Measurements from ENCODE around the gene MRPL2. TPM values are rescaled to one million over a fixed set of nuclear protein-coding genes. Genes with fewer than 3 reads are reported as not detected.

The MRPL2 gene
- total RNA-seq, 1 donor from 2014 or later, result 55.2 TPM

DNA sequence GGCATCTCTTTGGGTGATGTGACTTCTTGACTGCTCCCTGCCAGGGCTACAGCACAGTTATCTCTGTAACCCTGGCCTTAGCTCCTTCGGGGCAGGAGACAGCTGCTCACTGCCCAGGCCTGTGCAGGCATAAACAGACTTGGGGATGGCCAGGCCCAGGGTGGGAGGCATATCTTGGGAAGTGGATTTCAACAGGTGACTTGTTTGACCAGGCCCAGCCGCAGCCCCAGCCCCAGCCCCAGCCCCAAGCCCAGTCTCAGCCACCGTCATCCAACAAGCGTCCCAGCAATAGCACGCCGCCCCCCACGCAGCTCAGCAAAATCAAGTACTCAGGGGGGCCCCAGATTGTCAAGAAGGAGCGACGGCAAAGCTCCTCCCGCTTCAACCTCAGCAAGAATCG, 53.0 kb downstream of the MRPL2 start:
- no peak overlapping the region for H3K4me3 Mint-ChIP-seq (ENCODE audit: unreplicated experiment)
- H3K27me3 Mint-ChIP-seq (ENCODE audit: unreplicated experiment), result no peaks in the 10 kb centered on the region
- H3K9me3 Mint-ChIP-seq (ENCODE audit: unreplicated experiment), result no peaks in the 10 kb centered on the region
- DNase-seq (ENCODE audit: extremely low spot score, unreplicated experiment), result no peak
- no peak overlapping the region for H3K27ac Mint-ChIP-seq (ENCODE audit: unreplicated experiment)
- peaks cover 15% of the 10 kb centered on the region for H3K36me3 Mint-ChIP-seq (ENCODE audit: unreplicated experiment)
- TF ChIP-seq, protein P1, sequence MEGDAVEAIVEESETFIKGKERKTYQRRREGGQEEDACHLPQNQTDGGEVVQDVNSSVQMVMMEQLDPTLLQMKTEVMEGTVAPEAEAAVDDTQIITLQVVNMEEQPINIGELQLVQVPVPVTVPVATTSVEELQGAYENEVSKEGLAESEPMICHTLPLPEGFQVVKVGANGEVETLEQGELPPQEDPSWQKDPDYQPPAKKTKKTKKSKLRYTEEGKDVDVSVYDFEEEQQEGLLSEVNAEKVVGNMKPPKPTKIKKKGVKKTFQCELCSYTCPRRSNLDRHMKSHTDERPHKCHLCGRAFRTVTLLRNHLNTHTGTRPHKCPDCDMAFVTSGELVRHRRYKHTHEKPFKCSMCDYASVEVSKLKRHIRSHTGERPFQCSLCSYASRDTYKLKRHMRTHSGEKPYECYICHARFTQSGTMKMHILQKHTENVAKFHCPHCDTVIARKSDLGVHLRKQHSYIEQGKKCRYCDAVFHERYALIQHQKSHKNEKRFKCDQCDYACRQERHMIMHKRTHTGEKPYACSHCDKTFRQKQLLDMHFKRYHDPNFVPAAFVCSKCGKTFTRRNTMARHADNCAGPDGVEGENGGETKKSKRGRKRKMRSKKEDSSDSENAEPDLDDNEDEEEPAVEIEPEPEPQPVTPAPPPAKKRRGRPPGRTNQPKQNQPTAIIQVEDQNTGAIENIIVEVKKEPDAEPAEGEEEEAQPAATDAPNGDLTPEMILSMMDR (IDR thresholded peaks at IDR 0.05), result no peak
- no peaks in the 10 kb centered on the region for H3K4me1 Mint-ChIP-seq (ENCODE audit: unreplicated experiment)

DNA sequence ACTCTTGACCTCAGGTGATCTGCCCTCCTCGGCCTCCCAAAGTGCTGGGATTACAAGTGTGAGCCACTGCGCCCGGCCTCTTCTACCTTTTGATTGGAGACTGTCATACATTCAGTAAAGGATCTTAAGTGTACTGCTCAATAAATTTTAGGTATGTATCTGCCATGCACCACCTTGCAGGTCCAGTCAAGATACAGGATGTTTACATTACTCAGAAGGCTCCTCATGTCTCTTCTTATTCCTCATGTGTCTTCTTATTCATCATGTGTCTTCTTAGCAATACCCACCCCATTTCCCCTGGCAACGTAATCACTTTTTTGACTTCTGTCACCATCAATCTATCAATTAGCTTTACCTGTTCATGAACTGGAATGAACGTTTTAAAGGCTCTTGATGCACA, 53.4 kb downstream of the MRPL2 start:
- H3K27ac Mint-ChIP-seq (ENCODE audit: unreplicated experiment), result no peak overlapping the region
- peaks cover 14% of the 10 kb centered on the region for H3K36me3 Mint-ChIP-seq (ENCODE audit: unreplicated experiment)
- no peaks in the 10 kb centered on the region for H3K4me1 Mint-ChIP-seq (ENCODE audit: unreplicated experiment)
- no peaks in the 10 kb centered on the region for H3K9me3 Mint-ChIP-seq (ENCODE audit: unreplicated experiment)
- H3K4me3 Mint-ChIP-seq (ENCODE audit: unreplicated experiment), result no peak overlapping the region
- no peak for DNase-seq (ENCODE audit: extremely low spot score, unreplicated experiment)
- TF ChIP-seq, protein P1 (IDR thresholded peaks at IDR 0.05), result no peak
- H3K27me3 Mint-ChIP-seq (ENCODE audit: unreplicated experiment), result no peaks in the 10 kb centered on the region

Other genes with a start within 250 kb of the MRPL2 start
- 77.4 and 80.5 TPM in 2 replicates for gene RPL7L1, start 179.8 kb downstream of the MRPL2 start, total RNA-seq
- not detected in 2 replicates for gene PTCRA, start 143.4 kb downstream of the MRPL2 start, total RNA-seq
- 69.0 and 73.6 TPM in 2 replicates for gene CNPY3, start 130.0 kb downstream of the MRPL2 start, total RNA-seq
- 0.44 and 0.97 TPM in 2 replicates for gene GNMT, start 98.7 kb downstream of the MRPL2 start, total RNA-seq
- gene PEX6, start 80.3 kb downstream of the MRPL2 start, total RNA-seq, result 27.1 and 27.3 TPM in 2 replicates
- gene PPP2R5D, start 74.9 kb downstream of the MRPL2 start, total RNA-seq, result 44.3 and 46.1 TPM in 2 replicates
- 66.2 and 67.8 TPM in 2 replicates for gene MEA1, start 45.5 kb downstream of the MRPL2 start, total RNA-seq
- 112 and 114 TPM in 2 replicates for gene KLHDC3, start 45.2 kb downstream of the MRPL2 start, total RNA-seq
- 58.1 and 66.2 TPM in 2 replicates for gene RRP36, start 37.8 kb downstream of the MRPL2 start, total RNA-seq
- gene CUL7, start 5.6 kb downstream of the MRPL2 start, total RNA-seq, result 59.9 and 62.3 TPM in 2 replicates
- 39.0 and 44.5 TPM in 2 replicates for gene KLC4, start 197 bp upstream of the MRPL2 start, total RNA-seq
- gene PTK7, start 16.9 kb upstream of the MRPL2 start, total RNA-seq, result 183 and 189 TPM in 2 replicates
- gene SRF, start 111.8 kb upstream of the MRPL2 start, total RNA-seq, result 29.8 and 32.5 TPM in 2 replicates
- 39.5 and 41.9 TPM in 2 replicates for gene CUL9, start 122.8 kb upstream of the MRPL2 start, total RNA-seq
- gene DNPH1, start 170.0 kb upstream of the MRPL2 start, total RNA-seq, result 27.2 and 35.6 TPM in 2 replicates
- gene TTBK1, start 184.0 kb upstream of the MRPL2 start, total RNA-seq, result 0.05 and 0.08 TPM in 2 replicates
- not detected in 2 replicates for gene SLC22A7, start 238.8 kb upstream of the MRPL2 start, total RNA-seq
- 1.4 and 1.8 TPM in 2 replicates for gene CRIP3, start 249.4 kb upstream of the MRPL2 start, total RNA-seq